ENCODE results near the gene TSGA10IP.

TSGA10IP gene

GRCh38 chr11:65977621-65978390 lies 32.5 kb downstream of the TSGA10IP start:
- H3K9me3 Mint-ChIP-seq, result no peaks in the 10 kb centered on the region
- no peak overlapping the region for H3K4me3 Mint-ChIP-seq
- TF ChIP-seq CTCF (IDR thresholded peaks at IDR 0.05; ENCODE audit: unreplicated experiment in 3 of 3), result no peak
- H3K27ac Mint-ChIP-seq, result no peak overlapping the region
- peaks cover 31% of the 10 kb centered on the region for H3K36me3 Mint-ChIP-seq (ENCODE audit: low read depth)
- no peaks in the 10 kb centered on the region for H3K4me1 Mint-ChIP-seq
- H3K27me3 Mint-ChIP-seq (ENCODE audit: low read depth), result no peaks in the 10 kb centered on the region

GRCh38 chr11:65978391-65979238 lies 33.3 kb downstream of the TSGA10IP start:
- Mint-ChIP-seq H3K27me3 (ENCODE audit: low read depth) (no peaks in the 10 kb centered on the region), H3K9me3 (no peaks in the 10 kb centered on the region), H3K36me3 (ENCODE audit: low read depth) (peaks cover 24% of the 10 kb centered on the region), H3K4me3 (no peak overlapping the region), H3K27ac (no peak overlapping the region), H3K4me1 (no peaks in the 10 kb centered on the region)
- no peak for TF ChIP-seq CTCF (IDR thresholded peaks at IDR 0.05; ENCODE audit: unreplicated experiment in 3 of 3)

- no peak for TF ChIP-seq CTCF (IDR thresholded peaks at IDR 0.05; ENCODE audit: unreplicated experiment in 3 of 3)
- Mint-ChIP-seq H3K4me3 (no peak overlapping the region), H3K9me3 (no peaks in the 10 kb centered on the region), H3K27ac (no peak overlapping the region), H3K36me3 (ENCODE audit: low read depth) (peaks cover 21% of the 10 kb centered on the region), H3K27me3 (ENCODE audit: low read depth) (no peaks in the 10 kb centered on the region), H3K4me1 (no peaks in the 10 kb centered on the region)
Observed at GRCh38 chr11:65979261-65979759, 34.0 kb downstream of the TSGA10IP start.

- no peak overlapping the region for H3K27ac Mint-ChIP-seq
- H3K4me3 Mint-ChIP-seq, result no peak overlapping the region
- H3K9me3 Mint-ChIP-seq, result no peaks in the 10 kb centered on the region
- H3K36me3 Mint-ChIP-seq (ENCODE audit: low read depth), result peaks cover 12% of the 10 kb centered on the region
- no peaks in the 10 kb centered on the region for H3K4me1 Mint-ChIP-seq
- TF ChIP-seq CTCF (IDR thresholded peaks at IDR 0.05; ENCODE audit: unreplicated experiment in 3 of 3), result no peak
- H3K27me3 Mint-ChIP-seq (ENCODE audit: low read depth), result no peaks in the 10 kb centered on the region
Observed at GRCh38 chr11:65981101-65981740, 35.9 kb downstream of the TSGA10IP start.

- Mint-ChIP-seq H3K4me3 (no peak overlapping the region), H3K27ac (no peak overlapping the region), H3K4me1 (no peaks in the 10 kb centered on the region), H3K27me3 (ENCODE audit: low read depth) (no peaks in the 10 kb centered on the region), H3K36me3 (ENCODE audit: low read depth) (peaks cover 11% of the 10 kb centered on the region), H3K9me3 (no peaks in the 10 kb centered on the region)
- no peak for TF ChIP-seq CTCF (IDR thresholded peaks at IDR 0.05; ENCODE audit: unreplicated experiment in 3 of 3)
Observed at GRCh38 chr11:65981972-65982823, 36.9 kb downstream of the TSGA10IP start.
